ENCODE measurements around the gene ATR. TPM values are rescaled to one million over a fixed set of nuclear protein-coding genes. Genes with fewer than 3 reads are reported as not detected.
"Not testable (repeated sequence)": the region's sequence is repeated elsewhere in the genome, so short reads cannot be mapped to it uniquely, and the experiment has no call there.

ATR gene
- total RNA-seq, 4 donors from 2014 or later: 15.0 to 36.0 (median 15.9) TPM

GRCh38 chr3:142595581-142595950 is 17.0 kb upstream of the ATR start:
- Histone ChIP-seq H3K36me3 (no peaks in the 10 kb centered on the region), H3K27ac (peak overlapping the region; percentile 36), H3K4me3 (peak overlapping the region; percentile 64), H3K9me3 (no peaks in the 10 kb centered on the region), H3K4me1 (peaks cover 20% of the 10 kb centered on the region), H3K27me3 (no peaks in the 10 kb centered on the region)
- TF ChIP-seq EP300 (IDR thresholded peaks at IDR 0.05) (no peak), POLR2AphosphoS5 (IDR thresholded peaks at IDR 0.05) (no peak), CTCF (IDR thresholded peaks at IDR 0.05) (no peak)
- no peak for DNase-seq (ENCODE audit: low spot score in 2 of 2)
- 18% methylated on average over 7 of the region's 7 CpGs for WGBS

- no peaks in the 10 kb centered on the region for H3K9me3 ChIP-seq
- no peak for DNase-seq (ENCODE audit: low spot score in 2 of 2)
- H3K4me3 ChIP-seq: peak overlapping the region; percentile 64
- H3K36me3 ChIP-seq: no peaks in the 10 kb centered on the region
- TF ChIP-seq POLR2AphosphoS5 (IDR thresholded peaks at IDR 0.05): no peak
- no peak for TF ChIP-seq POLR2A (IDR thresholded peaks at IDR 0.05)
- no peak for TF ChIP-seq CTCF (IDR thresholded peaks at IDR 0.05)
- TF ChIP-seq EP300 (IDR thresholded peaks at IDR 0.05): no peak
- 38% methylated on average over 1 of the region's 1 CpG for WGBS
- H3K4me1 ChIP-seq: peaks cover 20% of the 10 kb centered on the region
- no peaks in the 10 kb centered on the region for H3K27me3 ChIP-seq
- H3K27ac ChIP-seq: no peak overlapping the region
Measured at GRCh38 chr3:142595141-142595540, 16.6 kb upstream of the ATR start.

- H3K27me3 ChIP-seq; H3K4me3 ChIP-seq; H3K36me3 ChIP-seq; DNase-seq (ENCODE audit: low spot score in 2 of 2); H3K27ac ChIP-seq; H3K9me3 ChIP-seq: not testable (repeated sequence)
- H3K4me1 ChIP-seq: peaks cover 15% of the 10 kb centered on the region
- WGBS: 94% methylated on average over 7 of the region's 7 CpGs
Measured at GRCh38 chr3:142592268-142592667, 13.7 kb upstream of the ATR start.

GRCh38 chr3:142588703-142589102 is 10.2 kb upstream of the ATR start:
- Histone ChIP-seq H3K36me3 (no peaks in the 10 kb centered on the region), H3K27ac (no peak overlapping the region), H3K4me3 (no peak overlapping the region), H3K9me3 (no peaks in the 10 kb centered on the region), H3K27me3 (no peaks in the 10 kb centered on the region), H3K4me1 (peaks cover 4% of the 10 kb centered on the region)
- DNase-seq (ENCODE audit: low spot score in 2 of 2): no peak
- TF ChIP-seq CTCF (IDR thresholded peaks at IDR 0.05): no peak
- no peak for TF ChIP-seq POLR2AphosphoS5 (IDR thresholded peaks at IDR 0.05)
- TF ChIP-seq POLR2A (IDR thresholded peaks at IDR 0.05): no peak
- no peak for TF ChIP-seq EP300 (IDR thresholded peaks at IDR 0.05)
- 62% methylated on average over 1 of the region's 1 CpG for WGBS

GRCh38 chr3:142586803-142587406 is 8.4 kb upstream of the ATR start:
- Histone ChIP-seq H3K4me1 (peaks cover 4% of the 10 kb centered on the region), H3K27me3 (no peaks in the 10 kb centered on the region), H3K27ac (no peak overlapping the region), H3K4me3 (no peak overlapping the region), H3K9me3 (no peaks in the 10 kb centered on the region), H3K36me3 (no peaks in the 10 kb centered on the region)
- WGBS: 42% methylated on average over 2 of the region's 2 CpGs
- no peak for DNase-seq (ENCODE audit: low spot score in 2 of 2)
- peak in 1 of 2 donors; percentile 45 for TF ChIP-seq CTCF (IDR thresholded peaks at IDR 0.05)
- no peak for TF ChIP-seq POLR2AphosphoS5 (IDR thresholded peaks at IDR 0.05)

- H3K4me3 ChIP-seq; H3K9me3 ChIP-seq; H3K27me3 ChIP-seq; DNase-seq (ENCODE audit: low spot score in 2 of 2); H3K27ac ChIP-seq; H3K36me3 ChIP-seq: not testable (repeated sequence)
- 87% methylated on average over 11 of the region's 11 CpGs for WGBS
- H3K4me1 ChIP-seq: peaks cover 26% of the 10 kb centered on the region
Measured at GRCh38 chr3:142581070-142581469, 2.5 kb upstream of the ATR start.
